GM19372 (cell line): ENCODE results near the gene AUH.
"Not testable (repeated sequence)": the region's sequence is repeated elsewhere in the genome, so short reads cannot be mapped to it uniquely, and the experiment has no call there.

Source experiments
- ATAC-seq: cut with Tn5 transposase; IDR thresholded peaks from one replicate; pipeline ENCODE4 v1.9.1; 2021; ENCODE audit warnings: mild to moderate bottlenecking, low read depth, moderate library complexity; ENCODE audit not compliant: unreplicated experiment

Gene AUH

DNA sequence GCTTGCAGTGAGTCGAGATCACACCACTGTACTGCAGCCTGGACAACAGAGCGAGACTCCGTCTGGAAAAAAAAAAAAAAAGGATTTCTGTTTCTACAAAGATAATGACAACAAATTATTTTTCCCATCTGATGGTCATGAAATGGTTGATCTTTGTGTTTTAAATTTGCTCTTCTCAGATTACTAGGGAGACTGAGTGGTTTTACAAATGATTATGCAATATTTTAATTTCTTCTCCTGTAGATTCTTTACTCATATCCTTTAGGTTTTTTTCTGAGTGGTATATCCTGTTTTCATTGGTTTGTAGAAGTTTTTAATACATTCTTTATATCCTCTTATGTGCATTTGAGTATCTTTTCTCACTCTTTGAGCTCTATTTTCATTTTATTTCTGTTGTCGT is 20.6 kb upstream of the AUH start:
- ATAC-seq, result no peak

DNA sequence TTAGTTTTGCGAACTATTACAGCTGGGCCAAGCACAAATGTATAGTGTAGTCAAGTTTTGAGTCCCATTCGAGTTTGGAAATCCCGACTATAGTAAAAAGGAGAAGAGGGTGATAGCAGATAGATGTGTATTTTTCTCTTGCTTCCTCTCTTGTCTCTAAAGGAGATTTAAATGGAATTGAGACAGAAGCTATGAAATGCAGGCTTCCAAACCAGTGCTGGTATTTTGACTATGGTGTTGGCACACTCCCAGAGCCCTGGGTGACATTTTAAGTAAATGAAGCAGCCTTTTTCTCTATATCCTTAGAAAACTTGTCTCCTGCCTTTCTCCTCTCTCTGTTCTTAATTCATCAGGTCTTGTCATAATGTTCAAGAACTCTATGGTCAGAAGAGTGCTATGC is 17.7 kb upstream of the AUH start:
- no peak for ATAC-seq

DNA sequence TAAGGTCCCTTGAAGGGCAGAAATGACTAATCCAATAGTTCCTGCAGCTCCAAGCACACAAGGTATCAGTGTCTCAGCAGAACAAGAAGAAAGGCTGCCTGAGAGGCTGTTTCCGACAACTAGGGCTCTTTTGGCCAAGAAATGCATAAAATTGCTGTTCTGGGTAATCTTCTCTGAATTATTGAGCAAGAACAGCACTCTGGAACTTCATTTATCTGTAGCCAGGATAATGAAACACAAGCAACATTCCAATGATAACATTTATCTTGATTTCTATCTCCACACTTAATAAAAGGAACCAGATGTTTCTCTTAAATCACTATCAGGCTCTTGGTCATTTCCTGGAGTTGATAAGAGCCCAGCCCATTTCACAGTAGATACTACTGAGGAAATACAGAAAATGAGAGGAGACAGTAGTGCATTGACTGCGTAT is 17.0 kb upstream of the AUH start:
- no peak for ATAC-seq

GRCh38 chr9:91378054-91378453 is 16.3 kb upstream of the AUH start:
- not testable (repeated sequence) for ATAC-seq

DNA sequence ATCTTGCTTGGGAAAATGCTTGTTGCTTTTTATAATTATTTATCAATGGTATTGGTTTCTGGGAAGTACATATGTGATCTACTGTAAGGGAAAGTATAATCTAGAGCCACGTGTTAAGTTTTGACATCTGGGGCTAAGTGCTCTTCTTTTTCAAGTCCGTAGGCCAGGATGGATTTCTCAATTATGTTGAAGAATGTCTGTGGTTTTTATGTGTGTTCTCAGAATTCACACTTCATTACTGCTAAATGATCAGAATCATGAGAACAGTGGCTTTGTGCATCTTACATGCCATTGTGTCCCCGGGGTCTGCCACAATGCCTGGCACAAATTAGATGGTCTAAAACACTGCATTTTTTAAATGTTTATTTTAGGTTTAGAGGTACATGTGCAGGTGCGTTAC is 14.5 kb upstream of the AUH start:
- no peak for ATAC-seq

- no peak for ATAC-seq
These were observed 13.2 kb upstream of the AUH start for GRCh38 chr9:91374939-91375338.

- no peak for ATAC-seq
These were observed 10.2 kb upstream of the AUH start for GRCh38 chr9:91371894-91372293.

DNA sequence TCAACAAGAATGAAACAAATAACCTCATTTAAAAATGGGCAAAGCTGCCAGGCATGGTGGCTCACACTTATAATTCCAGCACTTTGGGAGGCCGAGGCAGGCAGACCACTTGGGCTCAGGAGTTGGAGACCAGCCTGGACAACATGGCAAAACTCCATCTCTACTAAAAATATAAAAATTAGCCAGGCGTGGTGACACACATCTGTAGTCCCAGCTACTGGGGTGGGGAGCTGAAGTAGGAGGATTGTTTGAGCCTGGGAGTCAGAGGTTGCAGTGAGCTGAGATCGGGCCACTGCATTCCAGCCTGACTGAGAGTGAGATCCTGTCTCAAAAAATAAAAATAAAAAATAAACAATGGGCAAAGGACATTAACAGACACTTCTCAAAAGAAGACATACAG is 8.3 kb upstream of the AUH start:
- not testable (repeated sequence) for ATAC-seq

GRCh38 chr9:91364702-91365101 is 3.0 kb upstream of the AUH start:
- ATAC-seq, result no peak

- no peak for ATAC-seq
These were observed 2.3 kb upstream of the AUH start for GRCh38 chr9:91364005-91364404.

DNA sequence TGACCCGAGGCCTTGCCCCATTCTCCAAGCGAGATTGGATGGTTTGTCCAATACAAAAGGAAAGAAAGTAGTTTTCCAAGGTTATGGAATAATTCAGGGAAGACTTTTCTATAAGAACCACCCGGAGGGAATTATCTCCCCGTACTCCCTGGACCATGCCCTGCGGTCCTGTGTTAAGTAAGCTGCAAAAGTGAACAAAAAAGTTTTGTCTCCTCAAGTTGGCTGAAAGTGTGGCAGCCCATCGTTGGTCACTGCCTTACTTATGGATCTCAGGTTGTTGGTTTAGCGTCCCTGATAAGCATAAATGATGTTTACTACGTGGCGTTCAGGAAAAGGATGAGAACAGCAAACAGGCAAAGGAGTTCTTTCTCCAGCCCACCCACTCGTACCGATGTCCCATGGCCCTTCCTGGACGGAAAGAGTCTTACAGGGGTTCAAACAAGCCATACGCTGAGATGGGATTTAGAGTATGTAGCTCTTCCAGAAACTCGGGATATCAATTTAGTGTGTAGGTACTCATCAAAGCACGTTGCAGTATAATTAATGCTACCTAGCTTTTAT is 413 bp upstream of the AUH start:
- ATAC-seq, result peak; percentile 20

GRCh38 chr9:91360551-91361290 is 997 bp downstream of the AUH start:
- no peak for ATAC-seq

DNA sequence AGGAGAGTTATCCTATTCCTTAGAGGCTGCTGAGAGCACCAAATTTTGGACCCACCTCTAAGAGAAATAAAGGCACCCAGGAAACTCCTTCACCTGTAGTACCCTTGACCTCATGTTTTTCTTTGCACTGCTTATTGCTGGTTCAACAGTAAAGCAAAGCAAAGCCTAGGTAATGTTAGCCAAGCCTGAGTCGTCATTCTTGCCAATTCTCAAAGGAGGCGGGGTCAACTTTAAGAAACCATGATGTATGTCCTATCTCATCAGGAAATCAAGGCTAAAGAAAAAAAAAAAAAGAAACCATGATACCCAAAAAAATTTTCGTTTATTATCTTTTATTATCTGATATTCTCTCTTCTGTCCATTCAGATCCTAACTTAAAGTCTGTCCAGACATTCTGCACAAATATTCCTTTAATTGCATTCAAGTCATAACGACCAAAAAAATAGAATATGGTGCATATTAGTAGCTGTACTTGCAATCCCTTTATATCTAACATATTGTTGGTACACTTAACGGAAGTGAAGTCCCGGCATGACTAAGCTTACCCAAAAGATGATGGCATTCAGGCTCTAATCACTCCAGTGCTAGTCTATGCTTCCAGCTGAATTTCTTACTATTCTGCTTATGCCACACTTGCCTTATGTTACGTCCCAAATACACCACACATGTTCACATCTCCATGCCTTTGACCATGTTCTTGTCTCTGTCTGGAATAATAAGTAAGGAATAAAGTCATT is 1.8 kb downstream of the AUH start:
- ATAC-seq, result no peak

- ATAC-seq, result no peak
These were observed 2.6 kb downstream of the AUH start for GRCh38 chr9:91359083-91359482.

GRCh38 chr9:91354881-91355280 is 6.8 kb downstream of the AUH start:
- no peak for ATAC-seq

- ATAC-seq, result no peak
These were observed 12.6 kb downstream of the AUH start for GRCh38 chr9:91349115-91349555.

DNA sequence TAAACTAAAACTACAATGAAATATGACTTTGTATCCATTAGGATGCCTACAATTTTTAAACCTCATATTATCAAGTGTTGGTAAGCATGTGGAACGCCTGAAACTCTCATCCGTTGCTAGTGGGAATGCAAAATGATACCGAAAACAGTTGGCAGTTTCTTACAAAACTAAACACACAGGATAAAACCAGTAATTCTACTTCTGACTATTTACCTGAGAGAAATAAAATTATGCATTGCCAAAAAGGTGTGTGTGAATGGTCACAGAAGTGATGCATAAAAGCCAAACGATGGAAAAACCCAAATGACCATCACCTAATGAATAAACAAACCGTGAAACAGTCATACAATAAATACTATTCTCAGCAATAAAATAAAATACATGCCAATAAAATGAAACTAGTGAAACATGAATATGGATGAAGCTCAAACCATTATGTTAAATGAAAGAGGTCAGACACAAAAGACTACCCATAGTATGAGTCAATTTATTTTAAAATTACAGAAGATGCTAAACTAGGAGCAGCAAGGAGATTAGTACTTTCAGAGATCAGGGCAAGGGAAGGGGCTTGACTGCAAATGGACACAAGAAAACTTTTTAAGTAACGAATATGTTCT is 13.4 kb downstream of the AUH start:
- no peak for ATAC-seq

DNA sequence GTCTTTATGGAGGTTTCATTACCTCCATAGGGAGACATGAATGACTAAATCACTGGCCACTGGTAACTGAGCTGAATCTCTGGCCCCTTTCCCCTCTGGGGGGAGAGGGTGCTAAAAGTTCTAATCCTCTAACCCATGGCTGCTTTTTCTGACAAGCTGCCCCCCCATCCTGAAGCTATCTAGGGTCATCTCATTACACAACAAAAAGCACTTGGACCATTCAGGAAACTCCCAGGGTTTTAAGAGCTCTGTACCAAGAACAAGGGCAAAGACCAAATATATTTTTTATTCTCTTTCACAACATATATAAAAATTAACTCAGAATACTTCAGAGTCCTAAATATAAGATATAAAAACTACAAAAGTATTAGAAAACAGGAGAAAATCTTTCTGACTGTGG is 14.3 kb downstream of the AUH start:
- no peak for ATAC-seq

DNA sequence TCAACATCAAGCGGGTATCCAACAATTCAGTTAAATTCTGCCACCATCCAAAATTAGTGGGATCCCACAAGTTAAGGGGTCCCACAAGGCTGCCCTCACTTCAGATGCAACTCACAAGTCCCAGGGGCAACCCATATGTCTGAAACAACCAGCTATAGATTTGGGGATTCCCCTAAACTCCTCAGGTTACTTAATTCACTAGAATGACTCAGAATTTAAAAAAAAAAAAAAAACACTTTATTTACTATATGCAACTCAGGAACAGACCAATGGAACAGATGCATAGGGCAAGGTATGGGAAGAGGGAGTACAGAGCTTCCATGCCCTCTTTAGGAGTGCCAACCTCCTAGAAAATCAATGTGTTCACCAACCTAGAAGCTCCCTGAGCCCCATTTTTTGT is 15.1 kb downstream of the AUH start:
- no peak for ATAC-seq

DNA sequence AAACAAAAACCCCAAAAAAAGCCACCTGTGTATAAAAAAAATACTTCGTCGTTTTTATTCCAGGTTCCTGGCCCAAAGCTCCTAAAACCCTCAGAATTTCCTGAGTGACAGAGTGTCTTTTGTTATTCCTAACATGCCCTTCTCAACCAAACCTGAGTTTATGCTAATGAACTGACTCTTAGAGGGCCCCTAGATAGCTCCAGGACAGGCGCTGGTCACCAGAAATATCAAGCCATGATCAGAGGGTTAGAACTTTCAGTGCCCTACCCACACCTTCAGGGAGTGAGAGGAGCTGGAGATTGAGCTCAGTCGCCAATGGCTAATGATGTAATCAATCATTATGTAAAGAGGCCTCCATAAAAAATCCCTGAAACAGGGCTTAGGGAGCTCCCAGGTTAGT is 15.7 kb downstream of the AUH start:
- ATAC-seq, result no peak

- no peak for ATAC-seq
These were observed 19.1 kb downstream of the AUH start for GRCh38 chr9:91342575-91342974.
